Prostate gland (tissue), 2 donors: Measurements from ENCODE around the gene TMEM88. TPM values are rescaled to one million over a fixed set of nuclear protein-coding genes. Genes with fewer than 3 reads are reported as not detected.
"Not testable (repeated sequence)": the region's sequence is repeated elsewhere in the genome, so short reads cannot be mapped to it uniquely, and the experiment has no call there.

Source experiments
- DNase-seq: peaks from one replicate; pipeline ENCODE4 v3.0.0-alpha.2; 2019; ENCODE audit warnings: low spot score
- H3K27ac ChIP-seq, 2 donors: fragments of 200-600 bp; sonication (generic); 2 replicates each; pipeline ENCODE4 v1.5.1; 2017 to 2019
- H3K27me3 ChIP-seq: fragments of 200-600 bp; sonication (generic); replicated peaks from 2 replicates; pipeline ENCODE4 v1.5.1; 2019; ENCODE audit not compliant: insufficient read depth
- H3K36me3 ChIP-seq, 2 donors: fragments of 200-600 bp; sonication (generic); 1 replicate in 1 of 2; 2 replicates in 1 of 2; pipeline versions ENCODE4 v1.5.1 to v1.8.1; 2017 to 2019
- H3K4me1 ChIP-seq: fragments of 200-600 bp; sonication (generic); replicated peaks from 2 replicates; pipeline ENCODE4 v1.5.1; 2019
- H3K4me3 ChIP-seq, 2 donors: fragments of 200-600 bp; sonication (generic); 2 replicates each; pipeline ENCODE4 v1.5.1; 2017 to 2019
- H3K9me3 ChIP-seq: fragments of 200-600 bp; sonication (generic); 2 replicates; pipeline ENCODE4 v1.5.1; 2017
- CTCF ChIP-seq, 4 experiments: fragments of 200-600 bp in 2 of 4; fragments of 450-650 bp in 2 of 4; sonication (generic) in 2 of 4; IDR thresholded peaks; 1 replicate in 3 of 4; 2 replicates in 1 of 4; pipeline ENCODE4 v1.5.1; 2016 to 2019; ENCODE audit warnings: antibody characterized with exemption in 4 of 4, mild to moderate bottlenecking in 2 of 4, moderate library complexity in 2 of 4
- POLR2A ChIP-seq: fragments of 450-650 bp; IDR thresholded peaks from one replicate; pipeline ENCODE4 v1.6.1; 2016; ENCODE audit warnings: antibody characterized with exemption, mild to moderate bottlenecking
- POLR2AphosphoS5 ChIP-seq: sonication (generic); formaldehyde crosslinking; IDR thresholded peaks from one replicate; pipeline ENCODE4 v1.6.1; 2017; ENCODE audit warnings: antibody characterized with exemption
- WGBS: methylation state at CpG from one replicate; pipeline ENCODE4 v1.1.5; 2018; 5-methylcytosine and 5-hydroxymethylcytosine counted together
- intact Hi-C: fragments of 100-400 bp; cut with DNase I; formaldehyde crosslinking; loops from one replicate; pipeline ENCODE4 v1.14.2; 2022
- total RNA-seq, 2 donors: library from RNA; depleted of rRNA; stranded (reverse); fragments of >200 nt; gene quantifications; one replicate each; pipeline ENCODE4 v1.1.0, GENCODE V29; 2016

TMEM88 gene
- total RNA-seq, 2 donors from 2014 or later = 11.1 to 15.7 TPM

- intact Hi-C loops = no loop called here
- H3K9me3 ChIP-seq = no peaks in the 10 kb centered on the region
- H3K27ac ChIP-seq = peak overlapping the region; percentile 80 to 92
- H3K4me1 ChIP-seq = peaks cover 18% of the 10 kb centered on the region
- no peaks in the 10 kb centered on the region for H3K36me3 ChIP-seq
- H3K4me3 ChIP-seq = no peak overlapping the region
- TF ChIP-seq POLR2AphosphoS5 = no peak
- no peak for TF ChIP-seq CTCF (IDR thresholded peaks at IDR 0.05)
- no peak for TF ChIP-seq POLR2A
- no peak for DNase-seq
- WGBS = 72% methylated on average over 8 of the region's 8 CpGs
- H3K27me3 ChIP-seq = no peaks in the 10 kb centered on the region
Observed at GRCh38 chr17:7859028-7859427, 4.2 kb downstream of the TMEM88 start.

- no peaks in the 10 kb centered on the region for H3K36me3 ChIP-seq
- no peak for TF ChIP-seq POLR2A
- peak; percentile 81 to 95 (median 86) for TF ChIP-seq CTCF (IDR thresholded peaks at IDR 0.05)
- peak; percentile 85 for TF ChIP-seq POLR2AphosphoS5
- DNase-seq = peak; percentile 72
- H3K27me3 ChIP-seq = no peaks in the 10 kb centered on the region
- WGBS = 26% methylated on average over 3 of the region's 3 CpGs
- H3K4me3 ChIP-seq = no peak overlapping the region
- no peaks in the 10 kb centered on the region for H3K9me3 ChIP-seq
- intact Hi-C loops = loop anchor here (2.0 to 5.0 kb wide), 3 partner anchors 34 to 194 kb away; no protein-coding TSS in a partner anchor
- H3K27ac ChIP-seq = peak overlapping the region; percentile 34 to 67
- peaks cover 13% of the 10 kb centered on the region for H3K4me1 ChIP-seq
Observed at GRCh38 chr17:7862692-7863437, 8.0 kb downstream of the TMEM88 start.

DNA sequence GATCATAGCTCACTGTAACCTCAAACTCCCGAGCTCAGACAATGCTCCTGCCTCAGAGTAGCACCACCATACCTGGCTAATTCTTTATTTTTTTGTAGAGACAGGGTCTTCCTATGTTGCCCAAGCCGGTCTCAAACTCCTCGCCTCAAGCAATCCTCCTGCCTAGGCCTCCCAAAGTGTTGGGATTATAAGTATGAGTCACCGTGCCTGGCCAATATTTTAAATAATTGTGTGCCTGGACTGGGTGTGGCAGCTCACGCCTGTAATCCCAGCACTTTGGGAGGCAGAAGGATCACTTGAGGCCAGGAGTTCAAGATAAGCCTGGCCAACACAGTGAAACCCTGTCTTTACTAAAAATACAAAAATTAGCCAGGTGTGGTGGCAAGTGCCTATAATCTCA lies 9.5 kb downstream of the TMEM88 start:
- H3K4me1 ChIP-seq, H3K27me3 ChIP-seq, H3K9me3 ChIP-seq, H3K36me3 ChIP-seq, H3K4me3 ChIP-seq, DNase-seq: not testable (repeated sequence)
- H3K27ac ChIP-seq = peak overlapping the region in 1 of 2 donors; percentile 67
- 76% methylated on average over 5 of the region's 5 CpGs for WGBS
- intact Hi-C loops = loop anchor here (5.0 kb wide), 2 partner anchors 33 to 193 kb away; no protein-coding TSS in a partner anchor

DNA sequence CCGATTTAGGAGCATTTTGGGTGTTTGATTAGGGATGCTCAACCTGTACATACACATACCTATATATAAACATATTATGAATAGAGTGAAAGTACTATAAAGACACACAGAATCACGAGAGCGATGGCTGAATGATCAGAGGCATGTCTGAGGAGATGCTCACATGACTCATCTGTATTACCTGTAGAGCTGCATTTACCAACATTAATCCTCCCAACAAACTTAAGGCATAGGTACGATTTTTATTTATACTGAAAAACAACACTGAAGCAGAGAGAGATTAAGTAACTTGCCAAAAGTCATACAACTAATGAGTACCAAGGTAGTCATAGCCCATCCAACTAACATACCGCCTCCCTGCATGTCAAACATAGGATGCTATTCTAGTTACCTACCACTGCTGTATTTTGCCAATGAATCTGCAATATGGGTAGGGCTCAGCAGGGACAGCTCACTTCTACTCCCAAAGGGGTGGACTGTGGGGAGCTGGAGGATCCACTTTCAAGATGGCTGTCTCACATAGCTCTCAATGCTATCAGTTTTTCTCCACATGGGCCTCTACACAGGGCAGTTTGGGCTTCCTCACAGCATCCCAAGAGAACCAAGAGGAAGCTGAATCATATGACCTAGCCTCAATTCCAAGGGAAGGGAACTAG lies 10.3 kb downstream of the TMEM88 start:
- WGBS = 91% methylated on average over 5 of the region's 5 CpGs
- Histone ChIP-seq H3K27me3 (no peaks in the 10 kb centered on the region), H3K4me1 (peaks cover 6% of the 10 kb centered on the region), H3K9me3 (no peaks in the 10 kb centered on the region), H3K36me3 (no peaks in the 10 kb centered on the region), H3K4me3 (no peak overlapping the region), H3K27ac (no peak overlapping the region)
- DNase-seq = no peak
- no peak for TF ChIP-seq POLR2AphosphoS5
- TF ChIP-seq POLR2A = no peak
- no peak for TF ChIP-seq CTCF (IDR thresholded peaks at IDR 0.05)
- intact Hi-C loops = loop anchor here (5.0 kb wide), 2 partner anchors 32 to 192 kb away; no protein-coding TSS in a partner anchor

DNA sequence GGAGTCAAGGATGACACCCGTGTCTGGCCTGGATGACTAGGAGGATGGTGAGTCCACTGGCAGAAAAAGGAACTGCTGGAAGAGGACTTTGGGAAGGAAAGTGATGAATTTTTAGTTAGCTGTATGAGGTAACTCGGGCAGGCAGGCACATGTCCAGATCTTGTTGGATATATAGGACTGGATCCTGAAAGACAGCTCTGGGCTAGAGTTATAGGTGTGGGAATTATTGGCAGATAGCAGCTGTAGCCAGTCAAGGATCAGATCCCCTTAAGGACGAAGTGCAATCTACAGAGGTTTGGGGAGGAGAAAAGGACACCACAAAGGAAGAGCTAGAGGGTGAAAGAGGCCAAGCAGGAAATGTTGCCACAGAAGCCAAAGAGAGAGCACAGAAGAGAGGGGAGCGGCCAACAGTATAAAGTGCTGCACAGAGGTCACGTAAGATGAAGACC lies 13.0 kb downstream of the TMEM88 start:
- H3K36me3 ChIP-seq = no peaks in the 10 kb centered on the region
- DNase-seq = no peak
- peak; percentile 8 for TF ChIP-seq POLR2AphosphoS5
- no peak for TF ChIP-seq CTCF (IDR thresholded peaks at IDR 0.05)
- no peak overlapping the region for H3K4me3 ChIP-seq
- H3K4me1 ChIP-seq = peaks cover 6% of the 10 kb centered on the region
- 43% methylated on average over 5 of the region's 5 CpGs for WGBS
- intact Hi-C loops = no loop called here
- peak overlapping the region in 1 of 2 donors; percentile 4 for H3K27ac ChIP-seq
- H3K27me3 ChIP-seq = no peaks in the 10 kb centered on the region
- H3K9me3 ChIP-seq = no peaks in the 10 kb centered on the region
